GM19025 (cell line): ENCODE data around the gene UNC119B.

Source experiments
- ATAC-seq: cut with Tn5 transposase; IDR thresholded peaks from one replicate; pipeline ENCODE4 v1.9.1; 2021; ENCODE audit warnings: mild to moderate bottlenecking, low read depth, moderate library complexity; ENCODE audit not compliant: unreplicated experiment

Gene UNC119B

DNA sequence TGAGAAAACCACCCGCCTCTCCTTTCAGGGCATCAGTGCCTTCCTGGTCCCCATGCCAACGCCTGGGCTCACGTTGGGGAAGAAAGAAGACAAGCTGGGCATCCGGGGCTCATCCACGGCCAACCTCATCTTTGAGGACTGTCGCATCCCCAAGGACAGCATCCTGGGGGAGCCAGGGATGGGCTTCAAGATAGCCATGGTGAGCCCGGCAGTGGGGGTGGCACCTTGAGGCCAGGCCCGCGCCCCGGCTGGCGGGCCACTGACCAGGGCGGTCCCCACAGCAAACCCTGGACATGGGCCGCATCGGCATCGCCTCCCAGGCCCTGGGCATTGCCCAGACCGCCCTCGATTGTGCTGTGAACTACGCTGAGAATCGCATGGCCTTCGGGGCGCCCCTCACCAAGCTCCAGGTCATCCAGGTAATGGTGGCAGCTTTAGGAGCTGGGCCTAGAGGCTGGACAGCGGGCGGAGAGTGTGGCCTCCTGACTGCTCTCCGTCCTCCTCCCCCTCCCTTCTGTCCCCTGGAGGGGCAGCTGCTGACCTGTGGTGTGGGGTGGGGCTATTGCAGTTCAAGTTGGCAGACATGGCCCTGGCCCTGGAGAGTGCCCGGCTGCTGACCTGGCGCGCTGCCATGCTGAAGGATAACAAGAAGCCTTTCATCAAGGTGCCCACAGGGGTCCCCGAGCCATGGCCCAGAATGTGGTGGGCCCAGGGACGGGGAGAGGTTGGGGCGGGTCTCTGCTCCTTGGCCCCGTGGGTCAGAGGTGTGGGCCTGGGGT, 28.2 kb downstream of the UNC119B start:
- ATAC-seq: no peak

DNA sequence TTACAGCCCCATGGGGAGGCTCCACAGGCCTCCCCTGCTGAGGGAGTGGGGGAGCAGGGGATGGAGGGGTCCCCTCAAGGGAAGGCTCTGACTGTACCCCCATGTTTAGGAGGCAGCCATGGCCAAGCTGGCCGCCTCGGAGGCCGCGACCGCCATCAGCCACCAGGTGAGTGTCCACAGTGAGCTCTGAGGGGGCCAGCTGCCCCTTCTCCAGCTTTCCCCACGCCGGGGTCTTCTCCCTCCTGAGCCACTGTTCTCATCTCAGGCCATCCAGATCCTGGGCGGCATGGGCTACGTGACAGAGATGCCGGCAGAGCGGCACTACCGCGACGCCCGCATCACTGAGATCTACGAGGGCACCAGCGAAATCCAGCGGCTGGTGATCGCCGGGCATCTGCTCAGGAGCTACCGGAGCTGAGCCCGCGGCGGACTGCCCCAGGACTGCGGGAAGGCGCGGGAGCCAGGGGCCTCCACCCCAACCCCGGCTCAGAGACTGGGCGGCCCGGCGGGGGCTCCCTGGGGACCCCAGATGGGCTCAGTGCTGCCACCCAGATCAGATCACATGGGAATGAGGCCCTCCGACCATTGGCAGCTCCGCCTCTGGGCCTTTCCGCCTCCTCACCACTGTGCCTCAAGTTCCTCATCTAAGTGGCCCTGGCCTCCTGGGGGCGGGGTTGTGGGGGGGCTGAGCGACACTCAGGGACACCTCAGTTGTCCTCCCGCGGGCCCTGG, 28.9 kb downstream of the UNC119B start:
- no peak for ATAC-seq

DNA sequence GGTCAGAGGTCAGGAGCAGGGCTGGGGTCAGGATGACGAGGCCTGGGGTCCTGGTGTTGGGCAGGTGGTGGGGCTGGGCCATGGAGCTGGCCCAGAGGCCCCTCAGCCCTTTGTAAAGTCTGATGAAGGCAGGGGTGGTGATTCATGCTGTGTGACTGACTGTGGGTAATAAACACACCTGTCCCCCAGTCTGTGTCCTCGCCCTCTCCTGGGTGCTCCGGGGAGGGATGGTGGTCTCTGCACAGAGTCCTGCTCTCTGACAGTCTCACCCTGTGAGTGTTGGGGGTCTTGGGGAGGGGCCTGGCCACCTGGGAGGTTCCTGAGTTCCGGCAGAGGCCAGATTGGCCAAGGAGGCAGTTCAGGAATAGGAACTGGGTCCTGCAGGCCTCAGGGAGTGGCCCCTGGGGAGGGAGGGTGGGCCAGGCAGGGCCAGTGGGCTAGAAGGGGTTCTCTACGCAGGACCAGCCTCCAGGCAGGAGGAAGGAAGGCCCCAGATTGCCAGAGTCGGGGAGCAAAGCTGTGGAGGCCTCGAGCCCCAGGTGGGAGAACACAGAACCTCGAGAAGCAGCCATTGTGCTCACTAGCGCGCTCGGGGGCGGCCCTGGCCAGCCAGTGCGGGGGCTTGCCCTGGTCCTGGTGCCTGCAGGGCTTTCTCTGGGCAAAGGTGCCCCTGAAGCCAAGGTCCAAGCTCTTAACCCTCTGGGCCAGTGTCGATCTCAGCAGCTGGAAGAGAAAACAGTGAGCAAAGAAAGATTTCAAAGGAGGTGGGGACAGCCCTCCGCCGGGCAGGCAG, 29.8 kb downstream of the UNC119B start:
- ATAC-seq: no peak

DNA sequence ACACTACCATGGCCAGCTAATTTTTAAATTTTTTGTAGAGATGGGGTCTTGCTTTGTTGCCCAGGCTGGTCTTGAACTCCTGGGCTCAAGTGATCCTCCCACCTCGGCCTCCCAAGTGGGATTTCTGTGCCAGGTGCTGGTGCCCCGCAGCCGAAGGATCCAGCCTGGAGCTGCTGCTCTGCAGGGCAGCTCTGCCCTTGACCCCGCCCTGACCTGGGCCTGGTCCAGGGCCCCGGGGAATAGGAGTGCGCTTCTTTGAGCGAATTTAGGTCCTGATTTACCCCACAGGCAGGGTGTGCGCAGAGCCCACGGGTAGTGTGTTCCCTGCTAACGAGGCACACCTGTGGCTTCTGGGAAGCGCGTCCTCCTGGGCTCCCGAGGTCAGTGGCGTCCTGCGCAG, 30.6 kb downstream of the UNC119B start:
- ATAC-seq: no peak

DNA sequence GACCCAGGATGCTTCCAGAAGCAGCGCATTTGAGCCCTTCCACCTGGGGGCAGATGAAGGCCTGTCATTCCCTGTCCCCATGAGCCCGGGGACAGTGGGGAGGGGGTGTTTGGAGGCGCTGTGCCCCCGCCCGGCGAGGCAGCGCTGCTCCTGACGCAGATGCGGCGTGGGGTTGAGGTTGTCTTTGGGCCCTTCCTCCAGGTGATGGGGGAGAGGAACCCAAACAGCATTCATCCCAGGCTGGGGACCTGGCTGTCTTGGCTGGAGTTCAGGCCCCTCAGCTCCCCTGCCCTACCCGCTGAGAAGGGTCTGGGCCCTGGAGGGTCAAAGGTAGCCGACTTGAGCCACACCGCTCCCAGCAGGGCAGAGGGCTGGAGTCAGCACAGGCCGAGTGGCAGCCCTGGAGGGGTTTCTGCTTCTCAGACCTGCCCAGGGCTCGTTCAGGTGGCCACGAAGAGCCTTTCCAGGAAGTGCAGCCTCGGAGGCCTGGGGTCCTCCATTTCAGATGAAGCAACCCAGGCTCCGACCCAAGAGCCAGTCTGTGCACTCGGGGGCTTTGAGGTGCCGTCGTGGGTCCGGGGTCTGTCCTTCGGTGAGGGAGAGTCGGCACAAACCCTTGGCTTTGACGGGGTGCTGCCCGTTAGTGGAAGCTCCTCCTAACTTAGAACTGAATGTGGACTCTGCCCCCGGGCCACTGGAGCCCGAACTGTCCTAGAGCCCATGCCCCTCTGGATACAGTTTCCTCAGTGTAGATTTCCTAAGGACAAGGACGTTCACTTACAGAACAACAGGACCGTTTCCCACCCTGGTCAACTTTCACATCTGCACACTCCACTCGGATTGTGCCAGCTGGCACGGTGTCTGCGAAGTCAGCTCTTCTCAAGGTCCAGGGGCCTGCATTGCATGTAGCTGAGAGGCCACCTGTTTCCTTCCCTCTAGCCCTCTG, 31.5 kb downstream of the UNC119B start:
- no peak for ATAC-seq

DNA sequence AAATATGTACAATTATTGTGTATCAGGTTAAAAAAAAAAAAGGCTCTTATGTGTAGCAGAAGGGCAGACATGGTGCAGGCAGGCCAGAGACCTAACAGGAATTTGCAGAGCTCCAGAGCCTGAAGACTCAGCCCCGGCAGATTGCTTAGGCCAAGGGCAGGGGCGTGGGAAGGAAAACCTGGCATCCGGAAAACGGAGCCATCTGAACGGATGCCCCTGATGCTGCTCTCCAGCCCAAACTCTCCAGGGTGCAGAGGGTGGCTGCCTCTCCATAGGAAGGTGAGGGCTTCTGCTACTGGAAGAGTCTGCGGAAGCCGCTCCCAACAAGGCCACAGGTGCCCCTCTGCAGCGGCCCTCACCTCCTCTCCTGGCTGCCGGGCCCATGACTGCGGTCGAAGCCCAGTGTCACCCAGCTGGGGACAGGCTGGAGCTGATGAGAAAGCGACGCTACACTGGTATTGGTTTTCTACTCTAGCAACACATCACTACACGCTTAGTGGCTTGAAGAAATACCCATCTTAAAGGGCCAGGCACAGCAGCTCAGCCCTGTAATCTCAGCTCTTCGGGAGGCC, 34.8 kb downstream of the UNC119B start:
- no peak for ATAC-seq

DNA sequence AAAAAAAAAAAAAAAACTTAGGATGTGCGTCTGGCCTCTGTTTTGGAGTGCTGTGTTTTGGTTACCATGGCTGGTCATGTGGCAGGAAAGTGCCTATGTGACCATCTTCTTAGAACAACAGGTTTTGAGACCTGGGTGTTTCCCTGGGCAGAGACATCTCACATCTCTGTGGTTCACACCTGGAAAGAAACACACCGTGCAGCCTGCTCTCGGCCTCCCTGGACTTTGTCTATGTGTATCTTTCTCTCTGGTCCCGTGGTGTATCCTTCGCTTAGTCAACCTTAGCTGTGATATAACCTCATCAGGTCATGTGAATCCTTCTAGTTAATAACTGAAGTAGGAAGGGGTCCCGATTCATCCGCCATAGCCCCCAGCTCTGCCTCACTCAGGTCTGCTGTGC, 38.0 kb downstream of the UNC119B start:
- ATAC-seq: no peak

DNA sequence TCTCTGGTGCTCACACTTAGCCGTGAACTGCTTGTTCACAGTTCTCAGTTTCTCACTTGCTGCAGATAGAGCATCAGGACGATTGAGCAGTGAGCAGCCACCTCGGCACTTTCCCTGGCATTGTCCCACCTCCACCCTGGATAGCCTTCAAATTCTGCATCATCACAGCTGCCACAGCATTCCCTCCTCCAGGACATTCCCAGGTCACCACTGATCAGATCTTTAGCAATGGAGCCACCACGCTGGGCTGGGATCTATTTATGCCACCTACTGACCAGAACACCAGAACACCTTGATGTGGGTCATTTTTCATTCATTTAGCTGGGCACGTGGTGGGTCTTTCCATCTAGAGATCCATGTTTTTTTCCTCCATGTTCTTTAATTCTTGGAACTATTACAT, 39.0 kb downstream of the UNC119B start:
- ATAC-seq: no peak

DNA sequence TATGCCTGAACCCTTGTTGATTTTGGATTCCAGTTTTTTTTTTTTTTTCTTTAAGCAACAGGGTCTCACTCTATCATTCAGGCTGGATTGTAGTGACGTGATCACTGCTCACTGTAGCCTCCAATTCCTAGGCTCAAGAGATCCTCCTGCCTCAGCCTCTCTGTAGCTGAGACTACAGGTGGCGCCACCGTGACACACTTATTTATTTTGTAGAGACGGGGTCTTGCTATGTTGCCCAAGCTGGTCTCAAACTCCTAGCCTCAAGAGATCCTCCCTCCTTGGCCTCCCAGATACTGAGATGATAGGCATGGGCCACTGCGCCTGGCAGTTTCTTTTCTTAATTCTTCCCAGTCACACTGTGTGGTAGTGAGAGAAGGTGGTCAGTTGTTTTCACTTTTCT, 40.5 kb downstream of the UNC119B start:
- ATAC-seq: no peak

DNA sequence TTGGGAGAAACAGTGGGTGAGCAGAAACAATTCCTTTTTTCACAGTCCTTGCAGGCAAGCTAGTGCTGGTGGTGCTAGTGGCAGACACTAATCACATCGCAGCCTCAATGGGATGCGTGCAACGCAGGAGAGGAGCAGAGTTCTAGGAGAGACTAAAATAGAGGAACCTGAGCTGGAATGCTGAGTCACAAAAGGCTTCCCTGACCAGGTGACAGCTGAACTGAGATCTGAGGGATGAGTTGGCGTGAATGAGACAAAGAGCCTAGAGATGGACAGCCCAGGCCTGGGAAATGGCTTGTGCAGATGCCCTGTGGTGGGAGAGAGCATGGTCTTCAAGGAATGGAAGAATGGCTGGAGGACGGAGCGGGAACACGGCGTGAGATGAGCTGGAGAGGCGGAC, 41.1 kb downstream of the UNC119B start:
- no peak for ATAC-seq

DNA sequence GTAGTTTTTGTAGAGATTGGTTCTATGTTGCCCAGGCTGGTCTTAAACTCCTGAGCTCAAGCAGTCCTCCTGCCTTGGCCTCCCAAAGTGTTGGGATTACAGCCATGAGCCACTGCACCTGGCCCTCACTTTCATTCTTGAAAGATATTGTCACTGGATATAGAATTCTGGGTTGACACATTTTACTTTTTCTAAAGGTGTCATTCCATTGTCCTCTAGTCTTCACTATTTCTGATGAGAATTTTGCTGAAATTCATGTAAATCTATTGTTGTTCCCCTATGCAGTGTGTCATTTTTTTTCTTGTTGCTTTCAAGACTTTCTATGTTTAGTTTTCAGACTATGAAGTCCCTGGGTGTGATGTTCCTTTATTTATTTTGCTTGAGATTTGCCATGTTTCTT, 44.5 kb downstream of the UNC119B start:
- no peak for ATAC-seq

DNA sequence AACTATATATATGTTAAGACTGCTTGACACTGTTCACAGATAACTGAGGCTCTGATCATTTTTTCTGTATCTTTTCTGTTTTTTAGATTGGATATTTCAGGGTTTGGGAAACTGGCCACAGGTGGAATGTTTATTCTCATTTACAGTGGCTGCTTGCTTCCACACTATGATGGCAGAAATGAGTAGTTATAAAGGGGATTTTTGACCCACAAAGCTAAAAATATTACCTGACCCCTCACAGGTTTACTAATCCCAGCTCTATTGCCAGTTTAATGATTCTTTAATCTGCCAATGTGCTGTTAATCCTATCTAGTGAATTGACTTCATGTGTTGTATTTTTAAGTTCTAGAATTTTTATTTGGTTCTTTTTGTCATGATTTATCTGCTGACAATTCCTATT, 45.0 kb downstream of the UNC119B start:
- no peak for ATAC-seq

DNA sequence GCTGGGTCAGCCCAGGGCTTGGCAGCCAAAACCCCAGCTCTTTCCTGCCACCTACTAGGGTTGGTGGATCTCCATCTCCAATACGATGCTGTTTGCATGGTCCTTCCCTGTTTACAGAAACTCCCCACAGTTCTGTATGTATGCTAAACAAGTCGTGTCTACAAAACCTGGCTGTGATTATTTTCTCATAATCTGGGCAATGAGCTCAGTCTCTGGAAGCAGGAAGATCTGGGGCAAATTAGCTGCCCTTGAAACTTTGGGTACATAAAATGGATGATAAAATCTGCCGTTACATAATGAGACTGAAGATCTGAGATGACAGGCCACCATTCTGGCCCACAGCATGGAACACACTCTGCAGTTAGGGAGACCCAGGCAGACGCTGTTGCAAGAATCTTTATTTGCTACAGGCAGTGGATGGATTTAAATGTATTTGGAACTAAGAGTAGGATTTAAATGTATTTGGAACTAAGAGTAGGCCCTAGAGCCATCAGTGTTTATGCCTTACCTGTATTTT, 47.0 kb downstream of the UNC119B start:
- no peak for ATAC-seq

DNA sequence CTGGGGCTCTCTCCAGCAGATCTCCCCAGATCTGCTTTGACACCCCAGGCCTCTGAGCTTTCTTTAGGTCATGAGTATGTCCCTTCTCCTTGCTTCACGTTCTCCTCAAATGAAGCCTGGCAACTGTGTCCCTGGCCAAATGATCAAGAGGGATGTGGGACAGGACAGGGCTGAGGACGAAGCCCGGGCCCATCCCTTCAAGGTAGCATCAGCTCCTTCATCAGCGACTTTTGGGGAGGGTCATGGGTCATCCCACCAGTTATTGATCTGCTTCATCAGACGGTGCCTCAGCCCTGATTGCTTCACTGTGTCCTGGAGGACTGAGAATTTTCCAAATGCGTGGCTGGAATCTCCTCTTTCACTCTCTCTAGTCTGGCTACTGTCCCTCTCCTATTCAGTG, 47.7 kb downstream of the UNC119B start:
- ATAC-seq: no peak

DNA sequence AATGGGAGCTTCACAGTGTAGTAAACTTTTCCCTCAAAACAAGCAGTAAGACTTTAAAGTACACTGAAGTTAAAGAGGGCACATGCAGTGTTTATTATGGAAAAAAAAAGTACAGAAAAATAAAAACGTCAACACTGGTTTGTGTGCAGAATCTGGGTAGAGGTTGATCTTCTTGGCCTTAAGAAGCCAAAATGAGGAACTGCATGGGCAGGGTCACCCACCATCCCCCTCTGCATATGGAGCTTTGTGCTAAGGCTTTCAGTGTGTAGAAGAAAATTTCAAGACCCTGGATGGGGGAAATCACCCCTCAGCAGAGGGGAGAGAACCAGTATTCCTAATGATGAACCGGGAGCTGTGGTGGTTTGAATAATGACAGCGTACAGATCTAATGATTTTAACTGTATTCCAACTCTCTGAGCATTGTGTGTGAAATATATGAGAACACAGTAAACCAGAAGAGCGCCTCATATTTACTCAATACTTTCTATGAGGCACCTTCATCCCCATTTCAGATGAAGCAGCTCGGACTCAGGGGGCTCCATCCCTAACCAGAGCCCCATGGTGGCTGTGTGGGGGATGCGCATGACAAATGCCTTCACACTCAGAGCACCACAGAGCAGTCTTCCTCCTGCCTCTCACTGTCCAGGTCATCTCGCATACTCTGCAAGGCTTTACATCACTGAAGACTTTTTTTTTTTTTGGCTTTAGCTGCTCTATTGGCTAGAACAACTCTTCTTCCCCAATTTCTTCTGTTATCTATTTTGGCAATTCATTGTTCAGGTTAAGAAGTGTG, 48.7 kb downstream of the UNC119B start:
- no peak for ATAC-seq

DNA sequence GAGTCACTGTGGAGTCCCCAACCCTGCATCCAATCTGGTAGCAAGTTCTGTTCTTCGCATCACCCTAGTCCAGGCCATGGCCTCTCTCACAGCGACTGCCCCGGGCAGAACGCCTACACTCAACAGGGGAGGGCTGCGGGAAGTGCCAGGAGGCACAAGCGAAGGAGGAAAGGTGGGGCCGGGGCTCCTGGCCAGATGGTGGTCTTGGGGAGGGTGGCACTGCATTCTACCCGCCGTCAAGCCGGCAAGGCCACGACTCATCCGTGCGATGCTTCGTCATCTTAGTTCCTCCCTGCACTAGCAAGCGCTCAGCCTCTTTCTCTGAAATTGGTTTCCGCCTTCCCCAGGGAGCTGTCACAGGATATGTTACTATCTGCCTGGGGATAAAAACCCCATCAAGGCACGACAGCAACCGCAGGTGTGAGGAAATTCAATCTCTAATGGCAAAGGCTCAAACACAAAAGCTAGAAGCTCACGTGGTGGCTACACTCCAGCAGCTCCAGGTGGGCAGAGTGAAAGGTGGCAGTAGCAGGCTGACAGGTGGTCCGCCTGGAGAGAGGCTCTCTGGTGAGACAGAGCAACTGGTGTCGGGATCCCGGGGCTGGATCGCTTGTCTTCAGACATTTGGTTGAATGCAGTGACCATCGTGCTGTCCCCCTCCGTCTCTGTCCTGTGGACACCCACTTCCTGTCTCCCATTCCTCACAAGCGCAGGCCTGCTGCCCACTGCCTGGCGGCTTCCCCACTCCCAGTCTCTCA, 49.5 kb downstream of the UNC119B start:
- no peak for ATAC-seq

DNA sequence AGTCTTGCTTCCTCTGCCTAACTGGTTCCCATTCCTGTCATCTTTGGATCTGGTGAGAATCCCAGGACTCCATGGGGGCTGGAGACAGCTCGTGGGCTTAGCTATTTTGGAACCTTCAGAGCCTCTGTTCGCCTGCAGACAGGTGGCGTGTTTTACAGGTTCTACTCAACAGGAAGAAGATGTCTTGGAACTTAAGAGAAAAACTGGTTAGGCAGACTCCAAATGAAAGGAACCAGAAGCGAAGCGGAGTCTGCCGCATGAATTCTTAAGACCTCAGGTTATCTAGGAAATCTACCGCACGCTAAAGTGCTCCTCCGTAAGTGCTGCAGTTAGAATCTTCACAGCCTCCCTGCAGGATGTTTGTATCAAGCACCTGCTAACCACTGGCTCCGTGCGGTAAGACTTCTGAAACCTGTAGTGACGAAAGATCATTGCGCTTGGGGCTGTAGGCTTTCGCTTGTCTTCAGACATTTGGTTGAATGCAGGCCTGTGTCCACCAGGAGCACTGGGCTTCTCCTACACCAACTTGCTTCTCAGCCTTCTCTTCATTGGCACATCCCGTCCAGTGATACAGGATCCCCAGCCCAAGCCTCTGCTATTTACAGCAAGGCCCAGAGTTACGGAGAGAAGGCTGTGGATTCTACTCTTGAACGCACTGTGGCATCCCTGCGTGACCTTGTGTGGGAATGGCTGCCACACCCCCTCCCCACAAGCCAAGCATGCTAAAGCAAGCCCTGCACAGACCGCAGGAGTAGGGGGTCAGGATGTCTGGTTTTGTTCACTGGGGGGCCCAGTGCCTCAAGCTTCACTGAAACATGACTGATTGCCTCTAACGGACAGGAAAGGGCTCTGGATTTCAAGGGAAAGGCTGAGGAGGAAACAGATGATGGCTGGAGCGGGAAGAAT, 50.3 kb downstream of the UNC119B start:
- no peak for ATAC-seq
